Prostate gland (tissue), 2 donors: ENCODE results near the gene KIAA1614.

ENCODE experiments used
- POLR2A ChIP-seq: fragments of 450-650 bp; IDR thresholded peaks from one replicate; pipeline ENCODE4 v1.6.1; 2016; ENCODE audit warnings: antibody characterized with exemption, mild to moderate bottlenecking
- POLR2AphosphoS5 ChIP-seq: sonication (generic); formaldehyde crosslinking; IDR thresholded peaks from one replicate; pipeline ENCODE4 v1.6.1; 2017; ENCODE audit warnings: antibody characterized with exemption
- TF ChIP-seq, protein P1 (sequence below), 4 experiments: fragments of 200-600 bp in 2 of 4; fragments of 450-650 bp in 2 of 4; sonication (generic) in 2 of 4; IDR thresholded peaks; 1 replicate in 3 of 4; 2 replicates in 1 of 4; pipeline ENCODE4 v1.5.1; 2016 to 2019; ENCODE audit warnings: antibody characterized with exemption in 4 of 4, mild to moderate bottlenecking in 2 of 4, moderate library complexity in 2 of 4

DNA sequence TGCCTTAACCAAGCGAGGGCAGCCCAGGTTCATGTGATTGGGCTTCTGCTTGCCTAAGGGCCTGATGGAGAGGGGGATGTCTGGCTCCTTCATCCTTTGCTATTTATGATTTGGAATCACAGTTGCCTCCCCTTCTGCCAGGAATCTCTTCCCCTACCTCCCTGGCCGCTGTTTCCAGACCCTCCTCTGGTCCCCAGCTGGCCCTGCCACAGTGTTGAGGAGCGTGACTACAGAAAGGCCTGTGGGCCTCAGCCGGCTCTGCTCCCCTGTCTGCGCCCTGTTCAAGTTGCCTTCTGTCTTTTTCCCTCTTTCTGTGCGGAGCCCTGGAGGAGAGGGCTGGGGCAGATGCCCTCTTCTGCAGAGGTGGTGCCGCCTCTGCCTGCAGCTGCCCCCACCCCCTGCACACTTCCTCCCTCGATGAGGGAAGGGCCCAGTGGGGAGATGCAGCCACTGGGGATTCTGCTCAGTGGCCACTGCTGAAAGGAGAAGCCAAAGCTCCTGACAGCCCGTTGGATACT, 6.5 kb downstream of the KIAA1614 start:
- TF ChIP-seq, protein P1, sequence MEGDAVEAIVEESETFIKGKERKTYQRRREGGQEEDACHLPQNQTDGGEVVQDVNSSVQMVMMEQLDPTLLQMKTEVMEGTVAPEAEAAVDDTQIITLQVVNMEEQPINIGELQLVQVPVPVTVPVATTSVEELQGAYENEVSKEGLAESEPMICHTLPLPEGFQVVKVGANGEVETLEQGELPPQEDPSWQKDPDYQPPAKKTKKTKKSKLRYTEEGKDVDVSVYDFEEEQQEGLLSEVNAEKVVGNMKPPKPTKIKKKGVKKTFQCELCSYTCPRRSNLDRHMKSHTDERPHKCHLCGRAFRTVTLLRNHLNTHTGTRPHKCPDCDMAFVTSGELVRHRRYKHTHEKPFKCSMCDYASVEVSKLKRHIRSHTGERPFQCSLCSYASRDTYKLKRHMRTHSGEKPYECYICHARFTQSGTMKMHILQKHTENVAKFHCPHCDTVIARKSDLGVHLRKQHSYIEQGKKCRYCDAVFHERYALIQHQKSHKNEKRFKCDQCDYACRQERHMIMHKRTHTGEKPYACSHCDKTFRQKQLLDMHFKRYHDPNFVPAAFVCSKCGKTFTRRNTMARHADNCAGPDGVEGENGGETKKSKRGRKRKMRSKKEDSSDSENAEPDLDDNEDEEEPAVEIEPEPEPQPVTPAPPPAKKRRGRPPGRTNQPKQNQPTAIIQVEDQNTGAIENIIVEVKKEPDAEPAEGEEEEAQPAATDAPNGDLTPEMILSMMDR (IDR thresholded peaks at IDR 0.05) = no peak
- no peak for TF ChIP-seq POLR2AphosphoS5
- no peak for TF ChIP-seq POLR2A
